ENCODE results near the gene PGC.

The PGC gene

GRCh38 chr6:41714556-41715273, 32.5 kb downstream of the PGC start:
- DNase-seq (ENCODE audit: low read depth, low spot score): no peak

DNA sequence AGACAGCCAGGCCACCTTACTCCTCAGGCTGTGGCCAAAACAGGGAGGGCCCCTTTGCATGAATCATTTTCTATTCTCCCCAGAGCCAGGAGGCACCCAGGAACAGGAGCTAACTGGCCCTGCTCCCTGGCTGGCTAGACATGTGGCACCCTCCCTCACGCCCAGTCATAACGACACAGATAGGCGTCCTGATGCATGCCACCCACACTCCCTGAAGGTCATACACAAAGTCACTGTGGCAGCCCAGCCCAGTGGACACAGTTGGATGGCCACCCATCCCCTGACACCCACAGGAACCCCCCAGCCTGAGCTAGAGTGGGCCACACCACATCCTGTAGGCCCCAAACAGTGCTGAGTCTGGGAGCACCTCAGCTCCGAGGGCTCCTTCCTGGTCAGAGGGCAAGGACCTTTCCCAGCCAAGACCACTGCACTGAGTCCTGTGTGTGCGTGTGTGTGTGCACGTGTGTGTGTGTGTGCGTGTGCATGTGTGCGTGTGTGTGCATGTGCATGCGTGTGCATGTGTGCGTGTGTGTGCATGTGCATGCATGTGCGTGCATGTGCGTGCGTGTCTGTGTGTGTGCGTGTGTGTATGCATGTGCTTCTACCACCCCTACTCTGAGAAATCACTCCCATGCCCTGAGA, 33.4 kb downstream of the PGC start:
- DNase-seq (ENCODE audit: low read depth, low spot score): no peak

DNA sequence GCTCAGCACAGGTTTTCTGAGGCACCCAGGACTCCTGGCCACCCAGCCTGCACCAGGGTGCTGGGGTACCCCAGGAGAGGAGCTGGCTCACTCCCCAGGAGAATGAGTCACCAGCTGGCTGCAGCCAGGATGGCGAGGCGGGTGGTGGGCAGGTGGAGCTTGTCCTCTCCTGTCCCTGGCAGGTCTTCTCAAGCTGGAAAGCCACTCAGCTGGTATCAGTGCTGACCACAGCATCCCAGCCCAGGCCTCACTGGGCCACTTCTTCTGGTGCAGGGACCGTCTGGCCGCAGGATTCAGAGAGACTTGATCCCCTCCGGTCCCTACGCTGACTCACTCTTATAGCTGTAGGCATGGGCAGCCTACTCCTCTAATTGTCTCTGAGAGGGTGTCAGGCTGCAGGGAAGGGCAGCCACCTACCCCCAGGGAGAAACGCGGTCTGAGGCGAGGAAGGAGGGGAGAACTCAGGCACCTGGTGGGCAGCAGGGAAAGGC, 34.0 kb downstream of the PGC start:
- DNase-seq (ENCODE audit: low read depth, low spot score): peak; percentile 80

- no peak for DNase-seq (ENCODE audit: low read depth, low spot score)
Measured at GRCh38 chr6:41712651-41713103, 34.5 kb downstream of the PGC start.

DNA sequence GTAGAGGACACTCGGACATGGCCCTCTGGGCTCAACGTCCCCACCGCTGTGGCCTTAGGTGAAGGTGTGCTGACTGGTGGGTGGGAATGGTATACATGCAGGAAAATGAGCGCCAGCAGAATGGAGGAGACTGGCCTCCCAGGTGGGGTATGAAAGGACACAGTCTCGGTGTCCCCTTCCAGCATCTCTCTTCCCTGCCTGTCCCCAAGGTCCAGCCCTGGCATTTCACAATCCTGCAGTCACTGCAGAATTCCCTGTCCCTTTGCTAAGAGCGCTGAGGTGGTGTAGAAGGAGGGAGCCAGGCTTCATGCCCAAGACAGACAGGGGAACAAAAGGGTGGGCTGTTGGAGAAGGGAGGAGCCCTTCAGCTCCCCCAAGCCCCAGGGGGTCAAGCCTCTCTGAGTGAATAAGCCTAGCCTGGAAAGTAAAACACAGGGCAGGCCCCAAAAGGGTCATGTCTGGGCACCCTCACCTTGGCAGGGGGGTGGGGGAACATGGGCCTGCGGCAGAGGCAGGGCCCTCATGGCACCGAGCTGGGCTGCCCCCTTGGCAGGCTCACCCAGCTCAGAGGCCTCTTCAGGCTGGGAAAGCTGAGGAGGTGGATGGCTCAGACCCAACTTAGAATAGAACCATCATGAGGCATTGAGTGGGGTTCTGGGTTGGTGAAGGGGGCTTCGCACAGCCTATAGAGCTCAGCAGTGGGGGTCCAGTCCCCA, 35.7 kb downstream of the PGC start:
- DNase-seq (ENCODE audit: low read depth, low spot score): no peak

GRCh38 chr6:41709375-41709774, 37.8 kb downstream of the PGC start:
- DNase-seq (ENCODE audit: low read depth, low spot score): no peak

DNA sequence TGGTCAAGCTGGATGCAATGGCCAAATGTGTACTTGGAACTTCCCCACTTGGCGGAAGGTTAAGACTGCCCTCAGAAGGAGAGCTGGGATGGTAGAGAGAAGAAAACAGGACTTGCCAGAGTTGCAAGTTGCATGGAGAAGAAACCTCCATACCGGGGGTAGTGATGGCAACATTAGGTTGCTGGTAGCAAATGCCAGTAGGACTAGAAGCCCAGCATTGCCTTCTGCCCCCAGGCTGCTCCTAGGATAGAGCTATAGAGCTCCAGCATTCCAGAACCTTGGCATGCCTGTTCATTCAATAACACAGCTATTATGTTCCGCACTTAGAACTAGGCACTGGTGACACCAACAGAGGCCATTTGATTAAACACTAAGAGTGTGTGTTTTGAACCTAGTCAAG, 38.3 kb downstream of the PGC start:
- no peak for DNase-seq (ENCODE audit: low read depth, low spot score)

GRCh38 chr6:41707565-41708200, 39.5 kb downstream of the PGC start:
- DNase-seq (ENCODE audit: low read depth, low spot score): no peak

GRCh38 chr6:41706876-41707564, 40.2 kb downstream of the PGC start:
- peak; percentile 28 for DNase-seq (ENCODE audit: low read depth, low spot score)

DNA sequence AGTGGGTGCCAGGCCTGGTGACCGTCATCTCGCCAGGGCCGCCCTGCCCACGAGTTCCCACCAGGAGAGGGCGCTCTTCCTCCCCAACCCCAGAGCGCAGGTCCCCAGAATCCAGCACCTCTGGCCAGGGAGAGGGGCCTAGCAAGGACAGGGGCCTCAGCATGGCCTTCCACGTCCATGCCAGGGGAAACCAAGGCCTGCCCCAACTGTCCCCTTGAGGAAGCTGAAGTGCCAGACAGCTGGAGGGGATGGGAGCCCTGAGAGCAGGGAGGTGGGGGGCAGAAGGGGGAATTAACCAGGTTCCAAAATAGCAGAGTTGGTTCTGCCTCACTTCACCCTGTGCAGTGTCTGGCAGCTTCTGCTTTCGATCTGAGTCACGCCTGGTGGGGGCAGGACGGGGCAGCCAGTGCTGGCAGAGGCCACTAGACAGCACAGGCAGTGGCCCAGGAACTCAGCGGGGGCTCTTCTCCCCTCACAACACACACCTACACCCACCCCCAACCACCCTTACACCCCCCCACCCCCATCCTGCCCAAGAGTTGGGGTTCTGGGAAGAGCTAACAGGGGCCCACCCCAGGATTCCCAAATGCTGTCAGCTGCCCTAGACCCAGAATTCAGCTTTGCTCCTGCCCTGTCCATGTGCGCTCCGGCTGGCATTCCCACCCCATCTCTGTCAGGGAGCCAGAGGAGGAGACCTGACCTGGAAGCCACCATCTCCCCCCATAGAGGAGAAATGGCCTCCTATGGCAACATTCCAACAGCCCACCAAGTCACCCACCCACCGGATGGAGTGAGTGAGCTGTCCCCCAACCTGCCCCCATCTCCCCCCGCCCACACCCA, 41.0 kb downstream of the PGC start:
- peak; percentile 82 for DNase-seq (ENCODE audit: low read depth, low spot score)

DNA sequence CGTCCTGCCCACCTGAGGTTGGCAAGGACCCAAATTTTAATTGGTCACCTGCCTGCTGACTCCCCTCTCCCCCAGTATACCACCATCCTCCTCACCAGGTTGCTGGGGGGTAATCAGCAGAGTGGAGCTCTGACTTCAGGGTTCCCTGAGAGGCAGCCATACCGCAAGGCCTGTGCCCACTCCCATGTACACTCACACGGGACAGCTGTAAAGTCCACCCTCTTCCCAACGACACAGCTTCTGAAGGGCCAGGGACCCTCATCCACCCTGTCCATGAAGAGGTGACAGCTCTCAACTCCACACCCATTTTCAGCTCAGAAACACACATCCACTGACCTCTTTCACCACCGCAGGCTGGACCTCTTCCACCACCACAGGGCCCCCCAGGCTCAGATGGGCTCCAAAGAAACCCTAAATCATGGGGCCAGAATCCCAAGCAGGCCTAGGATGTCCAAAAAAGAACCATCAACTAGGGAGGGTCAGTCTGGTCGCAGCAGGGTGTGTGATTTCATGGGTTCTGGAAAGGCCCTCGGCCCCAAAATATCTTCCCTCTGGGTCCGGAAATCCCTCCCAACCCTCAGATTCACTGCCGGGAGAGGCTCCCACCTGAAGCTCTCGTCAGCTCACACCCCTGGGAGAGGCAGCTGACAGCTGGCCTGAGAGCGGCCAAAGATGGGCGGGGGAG, 41.7 kb downstream of the PGC start:
- no peak for DNase-seq (ENCODE audit: low read depth, low spot score)

- DNase-seq (ENCODE audit: low read depth, low spot score): no peak
Measured at GRCh38 chr6:41704656-41705310, 42.4 kb downstream of the PGC start.

GRCh38 chr6:41704028-41704427, 43.2 kb downstream of the PGC start:
- no peak for DNase-seq (ENCODE audit: low read depth, low spot score)

DNA sequence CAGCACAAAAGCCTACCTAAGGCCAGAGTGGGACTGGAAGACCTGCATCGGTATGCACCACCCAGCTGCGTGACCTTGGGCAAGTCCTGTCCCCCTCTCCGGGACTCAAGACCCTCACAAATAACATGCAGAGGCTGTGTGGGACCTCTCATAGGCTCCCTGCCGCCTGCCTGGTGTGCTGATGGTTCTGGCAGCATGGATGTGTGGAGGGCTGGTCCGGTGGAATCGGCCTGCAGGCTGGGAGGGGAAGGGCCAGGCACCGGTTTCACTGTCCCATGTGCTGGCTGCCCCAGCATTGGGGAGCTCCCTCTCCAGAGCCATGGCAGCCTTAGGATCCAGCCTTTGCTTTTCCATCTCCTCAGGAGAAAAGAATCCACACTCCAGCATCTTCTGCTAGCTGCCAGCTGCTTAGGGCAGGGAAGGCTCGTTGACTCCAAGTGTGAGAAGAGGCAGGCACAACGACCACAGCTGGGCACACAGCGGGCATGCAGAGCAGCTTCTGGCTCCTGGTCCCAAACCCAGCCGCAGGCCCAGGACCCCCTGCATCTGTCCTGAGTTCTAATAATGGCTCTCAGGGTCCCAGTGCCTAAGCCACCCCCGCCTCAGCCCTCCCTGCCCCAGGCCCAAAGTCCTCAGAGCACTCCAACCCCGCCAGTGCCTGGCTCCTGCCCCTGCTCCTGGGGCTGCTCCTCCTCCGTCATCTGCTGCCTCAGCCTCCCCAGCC, 44.3 kb downstream of the PGC start:
- DNase-seq (ENCODE audit: low read depth, low spot score): no peak

DNA sequence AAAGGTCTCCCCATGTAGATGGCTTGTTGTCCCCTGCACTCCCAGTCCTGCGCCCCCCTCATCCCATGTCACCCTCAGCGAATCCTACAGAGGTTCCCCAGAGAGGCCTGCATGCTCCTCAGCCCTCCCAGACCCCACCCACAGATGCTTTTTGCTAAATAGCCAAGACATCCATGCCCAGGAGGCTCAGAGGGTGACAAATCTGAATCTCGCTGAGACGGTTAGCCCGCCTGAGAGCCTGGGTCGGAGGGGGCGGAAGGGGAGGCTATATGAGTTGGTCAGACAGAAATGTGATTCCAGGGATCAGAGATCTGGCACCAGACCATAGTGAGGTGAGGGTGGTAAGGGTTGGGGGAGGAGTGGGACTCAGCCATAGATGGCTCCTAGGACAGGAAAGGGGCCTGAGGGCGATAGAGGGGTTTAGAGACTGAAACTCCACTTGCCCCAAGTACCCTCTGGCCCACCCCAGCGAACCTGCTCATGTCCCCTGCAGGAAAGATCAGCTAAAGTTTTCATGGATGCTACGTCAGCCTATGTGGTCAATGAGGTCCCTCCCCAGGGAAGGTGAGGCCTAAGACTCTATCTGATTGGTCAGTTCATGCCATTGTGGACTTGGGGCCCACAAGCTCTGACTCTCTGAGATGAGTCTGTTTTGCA, 45.0 kb downstream of the PGC start:
- no peak for DNase-seq (ENCODE audit: low read depth, low spot score)

DNA sequence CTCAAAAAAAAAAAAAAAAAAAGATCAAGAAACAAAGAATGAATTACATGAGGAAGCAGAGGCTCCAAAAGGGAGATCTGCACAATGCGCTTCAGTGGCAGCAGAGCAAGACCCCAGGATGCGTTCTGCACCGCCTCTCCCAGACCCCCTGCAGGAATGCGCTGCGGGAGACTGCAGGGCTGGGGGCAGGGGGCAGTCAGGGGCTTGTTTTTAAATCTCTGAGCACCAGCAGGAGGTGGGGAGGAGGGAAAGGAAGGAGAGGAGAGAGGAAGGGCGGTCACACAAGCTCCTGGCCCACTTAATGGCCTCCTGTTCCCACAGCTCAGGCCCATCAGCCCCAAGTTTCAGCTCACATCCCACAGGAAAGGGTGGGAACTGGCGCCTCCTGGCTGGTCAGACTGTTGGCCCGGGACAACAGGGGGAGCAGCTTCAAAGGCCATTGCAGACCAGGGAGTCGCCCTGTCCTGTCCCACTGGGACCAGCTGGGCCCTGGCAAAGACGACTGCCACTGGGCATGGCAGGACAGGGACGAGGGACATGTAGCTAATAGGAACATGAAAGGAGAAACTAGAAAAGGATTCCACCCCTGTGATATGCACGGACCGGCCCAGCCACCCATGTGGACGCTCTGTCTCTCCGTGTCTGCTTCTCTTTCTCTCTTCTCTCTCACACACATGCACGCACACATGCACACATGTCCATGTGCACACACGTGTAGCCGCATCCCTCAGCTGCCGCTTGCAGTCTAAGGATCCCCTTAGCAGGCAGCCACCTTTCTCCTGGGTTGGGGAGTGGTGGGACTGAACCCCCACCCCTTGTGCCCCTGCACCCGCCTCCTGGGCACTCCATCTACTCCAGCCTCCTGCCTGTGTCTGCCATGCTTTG, 46.5 kb downstream of the PGC start:
- no peak for DNase-seq (ENCODE audit: low read depth, low spot score)

DNA sequence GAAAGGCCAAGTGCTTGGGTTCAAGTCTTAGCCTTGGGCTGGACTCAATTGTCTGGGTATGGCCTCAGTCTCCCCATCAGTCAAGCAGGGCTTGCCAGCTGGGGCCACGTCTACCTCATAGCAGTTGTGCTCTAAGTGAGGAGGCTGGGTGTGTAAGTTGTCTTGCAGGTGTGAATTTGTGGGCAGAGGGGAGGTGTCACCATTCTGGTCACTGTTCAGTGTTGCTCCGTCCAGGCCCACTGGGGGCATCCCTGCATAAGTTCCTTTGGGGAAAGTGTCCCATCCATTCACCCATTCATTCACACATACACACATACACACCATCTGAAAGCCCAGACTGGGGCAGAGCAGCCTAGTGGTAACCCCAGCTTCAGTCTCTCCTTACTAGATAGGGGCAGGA, 48.1 kb downstream of the PGC start:
- no peak for DNase-seq (ENCODE audit: low read depth, low spot score)
